Stomach (tissue), 4 donors: Measurements from ENCODE around the gene ZBTB22.

Source experiments
- CTCF ChIP-seq, 7 experiments: fragments of 450-650 bp in 4 of 7; fragments of 200-600 bp in 3 of 7; sonication (generic) in 3 of 7; IDR thresholded peaks; one replicate each; pipeline ENCODE4 v1.5.1; 2016 to 2019; ENCODE audit warnings: antibody characterized with exemption in 7 of 7, control low read depth in 2 of 7, mild to moderate bottlenecking in 1 of 7
- EP300 ChIP-seq: sonication (generic); formaldehyde crosslinking; IDR thresholded peaks from one replicate; pipeline ENCODE4 v1.6.1; 2017; ENCODE audit warnings: antibody characterized with exemption
- POLR2A ChIP-seq, 4 donors: fragments of 450-650 bp; IDR thresholded peaks; one replicate each; pipeline ENCODE4 v1.6.1; 2016; ENCODE audit warnings: antibody characterized with exemption in 4 of 4, control low read depth in 2 of 4, mild to moderate bottlenecking in 1 of 4, moderate library complexity in 1 of 4

GRCh38 chr6:33295621-33296369, 21.7 kb downstream of the ZBTB22 start:
- no peak for TF ChIP-seq POLR2A (IDR thresholded peaks at IDR 0.05)
- TF ChIP-seq CTCF (IDR thresholded peaks at IDR 0.05): no peak
- no peak for TF ChIP-seq EP300
